ENCODE data around the gene GCSAML. TPM values are rescaled to one million over a fixed set of nuclear protein-coding genes. Genes with fewer than 3 reads are reported as not detected.

The GCSAML gene
- total RNA-seq, 2 experiments from 2014 or later, result 0.51 to 0.80 TPM

- POLR2A ChIA-PET, result no interaction called here
Measured at GRCh38 chr1:247561711-247562110, 12.8 kb downstream of the GCSAML start.

DNA sequence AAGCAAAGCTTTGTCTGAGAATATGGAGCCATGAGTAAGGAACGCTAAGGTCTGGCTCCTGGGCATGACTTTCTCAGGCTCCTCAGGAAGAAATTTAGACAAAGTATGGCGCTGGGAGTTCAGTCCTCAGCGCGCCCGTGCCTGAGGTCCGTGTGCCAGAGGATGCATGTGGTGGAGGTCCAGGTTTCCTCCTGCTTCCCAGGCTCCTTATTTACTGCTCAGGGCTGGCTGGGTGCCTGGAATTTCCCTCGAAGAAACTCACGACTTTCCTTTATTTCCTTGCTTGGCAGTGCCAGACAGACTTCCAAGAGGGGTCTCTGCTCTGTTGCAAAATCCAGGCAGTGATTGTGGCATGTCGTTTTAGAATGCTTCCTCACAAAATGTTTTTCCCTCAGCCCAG, 13.3 kb downstream of the GCSAML start:
- ChIA-PET POLR2A (no interaction called here), CTCF (no interaction called here)

More at GRCh38 chr1:247561711-247562110, 12.8 kb downstream of the GCSAML start:
- CTCF ChIA-PET, result no interaction called here

DNA sequence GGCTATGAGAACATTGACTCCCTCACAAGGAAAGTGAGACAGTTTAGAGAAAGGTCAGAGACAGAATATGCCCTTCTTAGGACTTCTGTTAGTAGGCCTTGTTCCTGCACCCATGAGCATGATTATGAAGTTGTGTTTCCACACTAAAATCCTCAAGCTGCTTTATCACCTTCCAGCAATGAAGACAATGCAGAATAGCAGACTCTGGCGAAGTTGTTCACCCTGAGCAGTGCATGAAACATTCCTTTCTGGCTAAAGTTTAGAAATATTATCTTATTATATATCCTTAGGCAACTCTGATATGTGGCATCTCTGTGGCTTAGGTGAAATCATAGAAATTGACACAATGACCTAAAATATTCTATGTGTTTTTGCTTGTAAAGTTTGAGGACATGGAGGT, 25.3 kb downstream of the GCSAML start:
- ChIA-PET CTCF (no interaction called here), POLR2A (no interaction called here)

DNA sequence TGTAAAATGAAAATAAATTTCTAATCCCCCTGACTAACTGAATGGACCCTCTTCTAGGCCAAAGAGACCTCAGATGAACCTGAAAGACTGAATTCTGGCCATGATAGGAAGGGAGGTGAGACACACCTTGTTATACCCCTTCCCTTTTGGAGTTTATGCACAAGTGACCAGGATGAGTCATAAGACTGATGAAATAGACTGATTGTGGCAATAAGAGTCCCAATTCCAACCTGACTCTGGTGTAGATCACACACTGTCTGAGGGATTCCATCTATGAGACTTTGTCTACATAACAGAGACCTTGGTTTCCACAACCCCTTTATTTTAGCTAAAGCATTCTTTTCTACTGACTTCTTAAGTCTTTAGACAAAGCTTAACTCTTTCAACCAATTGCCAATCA, 25.7 kb downstream of the GCSAML start:
- POLR2A ChIA-PET, result no interaction called here
- CTCF ChIA-PET, result no interaction called here

- ChIA-PET POLR2A (no interaction called here), CTCF (no interaction called here)
Measured at GRCh38 chr1:247576514-247576913, 27.6 kb downstream of the GCSAML start.

DNA sequence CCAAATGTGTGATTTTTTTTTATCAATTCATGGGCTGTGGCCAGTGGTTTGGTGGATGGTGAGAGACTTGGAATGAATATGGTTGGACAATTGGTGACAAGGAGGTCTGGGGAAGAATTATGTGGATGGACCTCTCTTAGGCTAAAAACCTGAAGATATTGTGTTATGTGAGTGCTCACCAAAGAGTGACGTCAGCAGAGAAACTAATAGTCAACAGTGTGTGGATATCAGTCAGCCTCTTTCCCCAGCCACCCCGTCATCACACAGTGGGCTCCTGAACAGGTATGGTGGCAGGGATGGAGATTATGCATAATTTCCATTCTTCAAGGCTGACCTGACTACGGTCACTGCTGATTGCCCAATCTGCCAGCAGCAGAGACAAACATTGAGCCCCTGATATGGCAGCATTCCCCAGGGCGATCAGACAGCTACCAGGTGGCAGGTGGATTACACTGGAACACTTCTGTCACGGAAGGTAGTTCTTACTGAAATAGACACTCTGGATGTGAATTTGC, 30.1 kb downstream of the GCSAML start:
- ChIA-PET CTCF (no interaction called here), POLR2A (no interaction called here)

DNA sequence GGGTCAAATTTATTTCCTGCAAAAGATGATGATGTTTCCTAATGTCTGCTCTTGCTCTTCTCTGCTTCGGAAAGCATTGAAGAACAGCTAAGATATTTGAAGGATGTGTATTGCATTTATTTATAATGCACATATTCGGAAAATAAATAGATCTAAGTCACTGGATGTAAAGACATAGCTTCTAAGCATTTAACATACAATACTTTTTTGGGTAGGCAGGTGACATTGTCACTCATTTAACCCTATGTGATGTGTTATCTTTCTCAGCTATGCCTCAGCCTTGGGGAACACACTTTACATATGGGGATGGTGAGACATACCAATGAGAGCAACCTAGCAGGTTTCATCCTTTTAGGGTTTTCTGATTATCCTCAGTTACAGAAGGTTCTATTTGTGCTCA, 39.1 kb downstream of the GCSAML start, which contains the start of gene OR2G2:
Gene OR2G2 (plus strand): TSS at position 301 of the 400 bp plus-strand sequence. CDS start 0 bp downstream, at position 301.
- CTCF ChIA-PET, result no interaction called here
- POLR2A ChIA-PET, result no interaction called here

DNA sequence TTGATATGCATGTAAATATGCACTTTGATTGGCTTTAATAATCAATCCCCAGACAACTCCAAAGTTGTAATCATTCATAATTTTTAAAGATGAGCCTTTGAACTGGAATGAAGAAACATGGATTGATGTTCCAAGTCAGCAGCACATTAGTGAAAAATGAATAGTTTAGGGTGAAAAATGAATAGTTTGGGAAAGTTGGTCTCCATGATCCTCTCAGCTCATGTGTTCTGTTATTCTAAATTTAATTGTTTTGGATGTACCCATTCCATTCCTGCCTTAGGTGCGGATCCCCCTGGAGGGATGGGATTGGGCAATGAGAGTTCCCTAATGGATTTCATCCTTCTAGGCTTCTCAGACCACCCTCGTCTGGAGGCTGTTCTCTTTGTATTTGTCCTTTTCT, 56.4 kb downstream of the GCSAML start, which contains the start of gene OR2G3:
Gene OR2G3 (plus strand): TSS at position 301 of the 400 bp plus-strand sequence. CDS start 0 bp downstream, at position 301.
- CTCF ChIA-PET, result no interaction called here
- POLR2A ChIA-PET, result no interaction called here

DNA sequence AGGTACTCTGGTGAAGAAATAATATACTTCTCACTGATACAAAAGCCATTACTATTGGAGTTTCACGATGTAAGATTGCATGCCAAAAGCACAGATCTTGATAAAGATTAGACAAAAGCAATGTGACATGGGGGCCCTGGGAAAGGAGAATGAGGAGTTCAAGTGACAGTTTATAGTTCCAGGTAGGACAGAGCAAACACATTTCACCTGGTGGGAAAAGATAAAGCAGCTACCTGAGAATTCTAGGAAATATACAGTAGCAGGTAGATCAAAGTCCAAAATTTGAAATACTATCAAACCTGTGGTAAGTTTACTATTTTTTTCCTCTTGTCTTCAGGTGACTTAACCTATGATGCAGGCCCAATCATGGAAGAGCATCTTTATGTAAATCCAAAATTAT, 64.5 kb downstream of the GCSAML start:
- ChIA-PET POLR2A (no interaction called here), CTCF (no interaction called here)

GRCh38 chr1:247614625-247615024, 65.7 kb downstream of the GCSAML start:
- CTCF ChIA-PET, result no interaction called here
- POLR2A ChIA-PET, result no interaction called here

Other genes starting within 250 kb of the GCSAML start
- gene ZNF496, start 217.3 kb upstream of the GCSAML start, total RNA-seq, result 10 to 100 TPM; 20.3 to 23.1 TPM
- gene NLRP3, start 133.0 kb upstream of the GCSAML start, total RNA-seq, result 1 to 10 TPM; 2.9 to 3.9 TPM
- gene OR2B11, start 91.0 kb upstream of the GCSAML start, total RNA-seq, result not detected
- gene OR2C3, start 12.7 kb upstream of the GCSAML start, total RNA-seq, result not detected
- not detected for gene OR2G2, start 39.2 kb downstream of the GCSAML start, total RNA-seq
- gene OR2G3, start 56.5 kb downstream of the GCSAML start, total RNA-seq, result not detected
- not detected for gene OR13G1, start 130.6 kb downstream of the GCSAML start, total RNA-seq
- not detected for gene OR6F1, start 167.5 kb downstream of the GCSAML start, total RNA-seq
- gene OR14K1, start 189.5 kb downstream of the GCSAML start, total RNA-seq, result not detected
- gene OR14A2, start 199.0 kb downstream of the GCSAML start, total RNA-seq, result not detected
- gene OR1C1, start 211.4 kb downstream of the GCSAML start, total RNA-seq, result not detected